ENCODE measurements around the gene UBE2V1.

Gene UBE2V1

DNA sequence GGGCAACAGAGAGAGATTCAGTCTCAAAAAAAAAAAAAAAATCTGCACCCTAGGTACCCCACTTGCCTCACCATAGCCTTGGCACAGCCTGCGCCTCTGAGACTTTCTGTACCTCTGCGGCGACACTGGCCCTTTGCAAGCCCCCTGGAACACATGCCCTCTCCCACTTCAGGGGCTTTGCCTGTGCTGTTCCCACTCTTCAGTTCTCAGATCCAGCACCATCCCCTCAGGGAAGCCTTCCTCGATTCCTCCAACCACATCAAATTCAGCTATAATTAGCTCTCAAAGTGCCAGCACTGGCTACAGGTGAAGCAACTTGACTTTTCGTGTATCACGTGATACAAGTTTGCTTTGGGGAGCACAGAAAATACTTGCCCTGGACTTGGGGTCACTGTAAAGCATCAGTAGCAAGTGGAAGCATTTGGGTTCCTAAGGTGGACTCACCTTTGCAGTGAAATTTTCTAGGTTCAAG, 2.1 kb upstream of the UBE2V1 start:
- TF ChIP-seq, protein P1, sequence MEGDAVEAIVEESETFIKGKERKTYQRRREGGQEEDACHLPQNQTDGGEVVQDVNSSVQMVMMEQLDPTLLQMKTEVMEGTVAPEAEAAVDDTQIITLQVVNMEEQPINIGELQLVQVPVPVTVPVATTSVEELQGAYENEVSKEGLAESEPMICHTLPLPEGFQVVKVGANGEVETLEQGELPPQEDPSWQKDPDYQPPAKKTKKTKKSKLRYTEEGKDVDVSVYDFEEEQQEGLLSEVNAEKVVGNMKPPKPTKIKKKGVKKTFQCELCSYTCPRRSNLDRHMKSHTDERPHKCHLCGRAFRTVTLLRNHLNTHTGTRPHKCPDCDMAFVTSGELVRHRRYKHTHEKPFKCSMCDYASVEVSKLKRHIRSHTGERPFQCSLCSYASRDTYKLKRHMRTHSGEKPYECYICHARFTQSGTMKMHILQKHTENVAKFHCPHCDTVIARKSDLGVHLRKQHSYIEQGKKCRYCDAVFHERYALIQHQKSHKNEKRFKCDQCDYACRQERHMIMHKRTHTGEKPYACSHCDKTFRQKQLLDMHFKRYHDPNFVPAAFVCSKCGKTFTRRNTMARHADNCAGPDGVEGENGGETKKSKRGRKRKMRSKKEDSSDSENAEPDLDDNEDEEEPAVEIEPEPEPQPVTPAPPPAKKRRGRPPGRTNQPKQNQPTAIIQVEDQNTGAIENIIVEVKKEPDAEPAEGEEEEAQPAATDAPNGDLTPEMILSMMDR (IDR thresholded peaks at IDR 0.05) = no peak

DNA sequence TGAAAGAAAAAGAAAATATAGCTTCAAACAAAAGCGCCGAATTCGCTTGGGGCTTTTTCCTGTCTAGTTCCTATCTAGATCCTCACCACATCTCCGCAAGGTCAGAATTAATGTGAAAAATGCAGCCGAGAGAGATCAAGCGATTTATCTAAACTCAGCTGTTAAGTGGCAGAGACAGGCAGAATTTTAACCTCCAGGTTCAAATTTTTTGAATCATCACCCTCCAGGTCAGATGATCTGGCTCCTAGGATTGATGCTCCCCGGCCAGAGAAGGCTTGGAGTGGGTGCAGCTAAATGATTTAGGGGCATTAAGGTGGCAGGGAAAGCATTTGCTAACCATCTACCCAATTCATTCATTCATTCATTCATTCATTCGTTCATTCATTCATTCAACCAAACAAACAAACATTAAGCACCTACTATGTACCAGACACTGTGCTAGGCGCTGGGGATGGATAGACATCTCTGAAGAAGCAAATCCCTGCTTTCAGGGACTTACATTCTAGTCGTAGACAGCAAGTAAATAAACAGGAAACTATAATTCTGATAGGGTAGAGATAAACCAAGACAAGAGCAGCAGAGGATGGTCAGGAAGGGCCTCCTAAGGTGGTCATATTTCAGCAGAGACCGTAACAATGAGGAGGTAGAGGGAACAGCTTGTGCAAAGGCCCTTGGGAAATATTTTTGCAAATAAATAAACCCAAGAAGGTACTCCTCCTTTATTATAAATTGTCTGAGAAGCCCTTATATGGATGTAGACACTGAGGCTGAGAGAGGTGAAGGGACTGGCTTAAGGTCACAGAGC, 672 bp upstream of the UBE2V1 start:
- TF ChIP-seq, protein P1 (IDR thresholded peaks at IDR 0.05) = no peak

DNA sequence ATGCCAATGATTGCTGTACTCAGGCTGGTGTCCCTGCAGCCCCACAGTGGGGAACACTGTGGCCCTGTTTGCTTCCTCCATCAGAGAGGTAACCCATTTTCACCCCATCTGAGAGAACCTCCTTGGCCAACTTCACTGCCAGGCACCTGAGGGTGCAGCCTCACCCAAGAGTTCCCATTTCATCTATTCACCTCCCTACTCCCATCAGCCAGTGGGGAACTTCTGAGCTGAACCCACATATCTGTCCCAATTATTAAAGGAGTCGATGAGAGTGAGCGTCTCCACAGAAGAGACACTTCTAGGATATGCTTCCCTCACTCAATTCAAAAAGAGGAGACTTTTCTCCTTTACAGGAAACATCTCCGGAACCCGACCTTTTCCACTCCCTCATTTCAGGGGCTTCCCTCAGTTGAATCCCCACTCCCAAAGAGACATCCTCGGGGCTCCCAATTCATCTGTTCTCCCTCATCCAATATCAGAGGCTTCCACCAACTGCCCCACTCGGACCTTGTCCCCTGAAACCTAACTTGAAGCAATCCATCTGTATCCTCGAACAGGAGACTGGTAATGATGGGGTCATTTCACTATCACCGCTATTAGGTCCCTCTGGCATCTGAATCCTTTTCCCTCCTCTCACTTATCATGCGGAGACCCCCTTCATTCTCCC, 988 bp downstream of the UBE2V1 start:
- TF ChIP-seq, protein P1 (IDR thresholded peaks at IDR 0.05) = no peak

DNA sequence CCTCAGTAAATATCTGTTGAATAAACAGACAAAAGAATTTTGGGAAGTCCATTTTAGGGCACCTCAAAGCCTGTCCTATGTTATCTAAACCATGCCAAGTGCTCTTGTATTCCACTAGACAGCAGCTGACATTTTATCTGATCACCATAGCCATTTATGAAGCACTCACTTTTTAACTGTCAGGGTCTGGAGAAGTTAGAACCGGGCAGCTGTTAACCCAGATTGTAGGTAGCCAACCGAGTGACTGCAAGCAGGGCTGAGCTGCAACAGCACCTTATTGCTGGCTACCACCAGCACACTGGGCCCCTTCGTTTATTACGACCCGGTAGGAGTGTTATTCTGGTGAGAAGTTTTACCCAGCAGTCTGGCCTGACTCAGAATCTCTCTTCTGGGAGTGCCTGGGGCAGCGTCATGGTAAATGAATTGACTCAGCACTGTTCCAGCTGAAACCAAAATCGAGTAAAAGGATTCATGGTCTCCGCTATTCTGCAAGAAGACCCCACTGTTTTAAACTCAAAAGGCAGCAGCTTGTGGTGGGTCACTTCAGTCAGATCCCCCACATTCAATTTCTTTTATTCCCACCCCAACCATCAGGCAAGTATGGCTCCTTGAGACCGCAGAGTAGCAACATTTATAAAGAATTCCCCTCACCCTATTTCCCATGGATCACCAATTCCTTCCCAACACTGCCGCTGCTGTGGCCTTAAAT, 1.7 kb downstream of the UBE2V1 start:
- TF ChIP-seq, protein P1 (IDR thresholded peaks at IDR 0.05) = no peak

DNA sequence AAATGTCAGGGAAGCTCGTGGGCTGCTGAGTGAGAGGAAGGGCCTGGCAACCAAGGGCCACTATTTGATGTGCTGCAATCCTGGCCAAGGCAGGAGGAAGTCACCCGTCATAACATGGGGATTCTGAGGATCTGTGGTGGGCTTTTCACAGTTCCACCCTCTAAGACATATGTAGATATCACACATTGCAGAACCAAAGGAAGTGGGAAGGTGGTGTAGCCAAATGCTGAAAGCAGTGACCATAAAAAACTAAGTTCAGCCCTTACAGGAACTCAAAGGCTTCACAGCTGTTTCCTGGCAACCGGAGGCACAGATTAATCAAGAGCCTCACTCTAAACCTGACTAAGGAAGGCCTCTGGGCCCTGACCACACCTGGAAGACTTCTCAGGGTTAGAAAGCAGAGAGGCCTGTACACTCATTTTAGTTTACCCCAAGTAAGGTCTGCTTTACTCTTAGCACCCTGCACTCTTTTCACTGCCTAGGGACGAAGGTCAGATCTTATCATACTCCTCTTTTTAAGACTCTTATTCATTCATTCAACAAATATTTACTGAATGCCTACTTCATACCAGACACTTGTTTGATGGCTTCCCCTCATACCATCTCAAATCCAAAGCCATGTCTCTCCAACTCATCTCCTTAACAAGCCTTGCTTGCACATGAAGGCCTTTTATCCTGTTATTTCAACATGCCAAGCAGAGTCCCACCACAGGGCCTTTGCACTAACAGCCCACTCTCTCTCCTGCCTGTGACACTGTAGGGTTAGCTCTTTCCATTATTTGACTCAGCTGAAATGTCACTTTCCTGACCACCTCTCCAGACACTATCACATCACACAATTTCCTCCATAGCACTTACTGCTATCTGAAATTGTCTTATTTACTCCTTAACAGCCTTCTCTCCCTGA, 2.6 kb downstream of the UBE2V1 start:
- TF ChIP-seq, protein P1 (IDR thresholded peaks at IDR 0.05) = no peak

DNA sequence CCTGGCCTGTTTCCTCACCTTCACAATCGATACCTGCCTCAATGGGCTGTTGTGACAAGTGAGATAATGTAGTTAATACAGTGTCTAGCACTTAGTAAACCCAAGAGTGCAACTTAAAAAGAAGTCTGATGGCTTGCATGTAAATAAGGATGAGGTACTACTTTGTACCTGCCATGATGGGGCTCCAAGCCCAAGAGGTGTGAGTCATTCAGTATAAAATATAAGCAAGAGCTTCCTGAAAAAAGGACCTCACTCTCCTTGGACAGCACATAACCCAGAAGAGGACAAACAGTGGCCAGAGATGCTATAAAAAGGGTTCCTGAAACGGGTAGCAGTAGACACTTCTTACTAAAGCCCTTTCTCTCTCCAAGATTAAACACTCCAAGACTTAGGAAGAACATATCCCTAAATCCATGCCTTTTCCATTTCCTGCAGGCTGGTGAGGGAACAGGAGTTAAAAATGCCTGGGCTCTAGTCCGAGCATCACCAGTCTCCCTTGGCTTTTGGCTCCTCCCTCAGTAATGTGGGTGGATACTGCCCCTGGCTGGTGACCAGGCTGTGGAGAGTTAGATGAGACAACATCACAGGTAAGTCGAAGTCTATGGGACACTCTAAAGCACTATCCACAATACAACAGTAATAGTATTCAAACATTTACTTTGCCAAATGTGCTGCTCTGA, 4.3 kb downstream of the UBE2V1 start:
- TF ChIP-seq, protein P1 (IDR thresholded peaks at IDR 0.05) = no peak
